RPMI7951 (cell line): Measurements from ENCODE around the gene EGR1. TPM values are rescaled to one million over a fixed set of nuclear protein-coding genes. Genes with fewer than 3 reads are reported as not detected.

Experiments
- DNase-seq: peaks from one replicate; pipeline ENCODE4 v3.0.0-alpha.2; 2012; ENCODE audit warnings: low read depth
- total RNA-seq: library from RNA; depleted of rRNA; stranded (reverse); fragments of >200 nt; shearing (Covaris generic); gene quantifications from 2 replicates; pipeline ENCODE4 v1.2.3, GENCODE V29; 2014

Gene EGR1
- total RNA-seq, 1 experiment from 2014 or later, result 1.7 TPM

DNA sequence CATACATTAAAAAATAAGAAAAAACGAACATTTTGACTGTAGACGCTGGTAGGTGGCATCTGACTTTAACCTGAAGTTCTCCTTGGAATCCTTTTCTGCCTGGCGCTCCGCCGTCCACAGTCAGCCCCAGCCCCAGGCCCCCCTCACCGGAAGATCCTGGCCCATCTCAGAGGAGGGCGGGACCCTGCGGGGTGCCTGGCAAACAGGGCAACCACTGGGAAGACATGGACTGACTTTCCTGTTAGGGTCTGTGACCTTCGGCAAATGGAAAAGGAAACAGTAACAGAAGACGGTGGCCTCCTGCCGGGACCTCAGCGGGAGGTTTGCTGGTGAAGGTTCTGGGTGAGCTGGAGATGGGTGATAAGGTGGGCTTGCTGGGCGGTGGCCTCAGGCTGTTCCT is 11.7 kb upstream of the EGR1 start:
- no peak for DNase-seq

DNA sequence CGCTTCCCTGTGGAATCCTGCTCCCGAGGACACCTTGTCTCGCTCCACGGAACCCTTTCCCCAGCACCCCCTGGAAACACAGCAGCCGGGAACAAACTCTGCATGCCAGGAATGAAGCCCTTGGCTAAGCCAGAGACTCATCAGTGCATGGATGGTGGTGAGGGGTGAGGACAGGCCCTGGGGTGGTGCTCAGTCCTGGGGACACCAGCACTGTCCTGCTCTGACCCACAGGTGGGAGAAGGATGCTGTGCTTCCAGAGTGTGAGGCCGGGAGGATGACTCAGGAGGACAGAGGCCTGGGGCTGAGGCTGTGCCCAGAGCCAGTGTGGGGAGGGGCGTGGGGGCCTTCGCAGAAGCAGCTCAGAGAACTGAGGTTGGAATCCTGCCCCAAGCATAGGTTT is 11.2 kb upstream of the EGR1 start:
- DNase-seq, result no peak

DNA sequence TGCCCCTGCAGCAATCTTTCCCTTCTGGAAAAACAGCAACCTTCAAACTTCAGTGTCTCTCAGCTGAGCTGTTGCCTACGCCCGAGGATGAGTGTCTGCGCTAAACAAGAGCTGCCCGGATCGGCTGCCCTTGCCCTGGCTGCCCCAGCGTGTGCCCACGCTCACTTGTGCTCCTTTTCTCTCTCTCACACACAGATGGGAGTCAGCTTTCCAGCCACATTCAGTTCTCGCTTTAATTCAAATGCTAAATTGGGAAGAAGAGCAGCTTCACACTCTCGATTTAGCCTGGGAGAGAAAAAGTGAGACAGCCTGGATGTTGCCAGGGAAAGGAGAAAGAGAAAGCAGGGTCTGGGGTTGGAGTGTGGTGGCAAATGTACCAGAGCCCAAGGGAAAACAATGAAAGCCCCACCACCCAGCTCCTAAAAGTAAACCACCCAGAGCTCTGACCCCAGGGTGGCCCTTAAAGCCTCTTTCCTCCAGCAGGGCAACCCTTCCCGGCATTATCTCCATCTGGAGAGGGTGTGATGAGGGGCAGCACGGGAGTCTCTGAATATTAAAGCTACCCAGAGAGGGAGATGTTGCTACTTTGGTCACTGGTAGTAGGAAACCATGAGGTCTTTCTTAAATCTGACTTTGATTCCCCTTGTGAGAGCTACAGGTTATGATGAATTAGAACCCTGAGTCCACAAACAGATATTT is 9.9 kb upstream of the EGR1 start:
- no peak for DNase-seq

DNA sequence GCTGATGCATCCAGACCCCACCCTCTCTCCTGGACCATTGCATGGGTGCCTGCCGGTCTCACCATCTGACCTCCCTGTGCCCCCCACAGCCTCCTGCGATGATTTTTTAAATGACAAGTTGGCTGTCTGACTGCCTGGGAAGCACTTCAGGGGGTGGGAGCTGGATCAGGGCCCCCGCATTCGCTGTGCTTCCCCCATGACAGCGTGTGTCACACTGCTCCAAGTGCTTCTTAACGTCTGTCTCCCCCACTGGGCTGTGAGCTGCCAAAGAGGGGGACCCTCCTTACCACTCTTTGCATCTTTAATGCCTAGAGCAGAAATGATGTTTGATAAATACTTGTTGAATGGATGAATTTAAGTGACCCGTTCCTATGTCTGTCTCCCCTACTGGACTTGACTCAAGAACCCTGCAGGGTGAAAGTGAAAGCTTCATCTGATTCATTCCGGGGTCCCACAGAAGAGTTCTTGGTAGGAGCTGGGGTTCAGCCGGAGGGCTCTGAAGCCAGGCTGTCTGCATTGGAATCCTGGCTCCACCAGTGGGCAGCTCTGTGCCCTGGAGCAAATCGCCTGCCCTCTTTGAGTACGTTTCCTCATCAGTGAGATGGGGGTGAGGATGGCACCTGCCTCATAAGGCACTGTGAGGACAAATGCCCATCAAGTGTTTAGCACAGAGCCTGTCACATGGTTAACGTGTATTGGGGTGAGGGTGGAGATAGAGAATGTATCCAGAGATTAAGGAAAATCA is 7.6 kb upstream of the EGR1 start:
- no peak for DNase-seq

DNA sequence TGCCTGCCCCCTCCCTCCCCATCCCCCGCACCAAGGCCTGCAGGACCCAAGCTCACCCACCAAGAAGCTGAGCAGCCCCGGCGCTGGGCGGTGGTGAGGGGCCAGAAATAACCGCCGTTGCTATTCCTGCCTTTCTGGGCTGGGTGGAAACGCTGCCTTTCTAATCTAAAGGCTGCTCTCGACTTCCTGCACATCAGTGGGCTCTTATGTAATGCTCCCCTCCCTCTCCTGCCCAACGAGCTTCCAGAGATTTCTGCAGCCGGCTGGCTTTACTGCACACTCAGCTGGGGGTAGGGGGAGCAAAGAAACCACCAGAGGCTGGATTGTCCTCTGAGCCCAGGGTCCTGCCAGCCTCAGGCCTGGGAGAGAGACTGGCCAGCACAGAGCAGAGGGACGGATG is 6.9 kb upstream of the EGR1 start:
- no peak for DNase-seq

DNA sequence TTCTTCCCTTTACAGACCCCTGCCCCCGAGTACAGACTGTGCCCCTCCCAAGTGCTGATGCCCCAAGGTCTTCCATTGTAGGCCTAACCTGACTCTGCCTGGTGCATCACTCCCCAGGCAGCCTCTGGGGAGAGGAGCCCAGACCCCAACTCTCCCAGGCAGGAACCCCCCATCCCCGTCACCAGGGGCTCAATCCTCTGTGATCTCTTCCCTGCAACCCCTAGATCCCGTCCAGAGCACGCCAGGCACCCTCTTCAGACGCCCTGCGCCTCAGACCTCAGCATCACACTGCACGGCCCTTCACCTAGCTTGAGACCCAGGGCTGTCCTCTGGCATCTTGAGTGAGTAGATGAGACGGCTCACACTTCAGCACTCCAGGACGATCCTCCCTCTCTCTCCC is 6.4 kb upstream of the EGR1 start:
- no peak for DNase-seq

DNA sequence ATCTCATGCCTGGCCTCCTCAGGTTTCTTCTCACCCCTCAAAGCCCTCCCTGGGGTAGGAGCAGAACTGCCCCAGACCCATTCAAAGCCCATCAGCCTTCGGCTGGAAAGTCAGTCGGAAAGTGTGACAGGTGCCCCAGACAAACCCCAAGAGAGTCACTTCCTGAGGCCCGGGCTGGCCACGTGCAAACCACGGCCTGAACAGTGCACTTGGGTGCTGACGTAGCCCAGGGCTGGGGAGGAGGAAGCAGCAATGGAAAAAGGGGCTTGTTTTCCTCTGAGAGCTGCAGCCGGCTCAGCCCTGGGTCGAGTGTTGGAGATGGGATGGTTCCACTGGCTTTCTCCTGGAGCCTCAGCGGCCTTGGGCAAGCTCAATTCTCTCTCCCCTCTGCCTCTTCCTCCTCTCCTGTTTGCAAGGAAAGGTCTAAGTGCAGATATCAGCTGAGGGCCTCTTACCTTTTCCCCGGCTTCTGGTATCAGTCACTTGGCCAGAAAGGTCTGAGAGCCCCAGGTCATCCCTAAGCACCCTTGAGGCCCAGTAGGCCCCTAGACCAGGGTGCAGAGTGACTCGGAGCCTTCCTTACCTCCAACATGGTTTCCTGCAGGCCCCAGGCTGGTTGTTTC is 5.9 kb upstream of the EGR1 start:
- DNase-seq, result no peak

DNA sequence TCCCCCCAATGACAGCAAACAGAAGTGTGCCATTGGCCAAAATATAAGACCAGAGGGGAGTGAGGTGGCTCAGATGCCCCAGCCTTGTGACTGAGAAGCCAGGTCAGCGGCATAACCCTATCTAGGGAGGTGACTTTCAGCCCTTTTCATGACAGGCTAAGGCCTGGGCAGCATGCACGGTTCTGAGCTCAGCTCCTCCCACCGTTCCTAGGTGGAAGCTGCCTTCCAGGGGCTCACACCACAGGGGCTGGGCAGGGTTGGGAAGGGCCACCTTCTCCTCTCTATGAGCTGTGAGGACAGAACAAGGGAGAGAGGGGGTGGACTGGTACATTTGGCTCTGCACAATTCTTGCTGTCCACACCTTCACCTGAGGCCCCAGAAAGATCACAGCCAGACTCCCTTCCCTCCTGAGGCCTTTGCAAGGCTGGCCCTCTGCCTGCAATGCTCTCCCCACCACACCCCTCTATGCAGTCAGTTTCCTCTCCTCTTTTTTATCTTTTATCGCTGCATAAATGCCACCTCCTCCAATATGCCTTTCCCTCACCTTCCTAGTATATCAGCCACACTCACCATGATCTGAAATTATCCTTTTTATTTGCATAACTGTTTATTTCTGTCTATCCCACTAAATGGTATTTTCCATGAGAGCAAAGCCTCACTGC is 5.1 kb upstream of the EGR1 start:
- no peak for DNase-seq

DNA sequence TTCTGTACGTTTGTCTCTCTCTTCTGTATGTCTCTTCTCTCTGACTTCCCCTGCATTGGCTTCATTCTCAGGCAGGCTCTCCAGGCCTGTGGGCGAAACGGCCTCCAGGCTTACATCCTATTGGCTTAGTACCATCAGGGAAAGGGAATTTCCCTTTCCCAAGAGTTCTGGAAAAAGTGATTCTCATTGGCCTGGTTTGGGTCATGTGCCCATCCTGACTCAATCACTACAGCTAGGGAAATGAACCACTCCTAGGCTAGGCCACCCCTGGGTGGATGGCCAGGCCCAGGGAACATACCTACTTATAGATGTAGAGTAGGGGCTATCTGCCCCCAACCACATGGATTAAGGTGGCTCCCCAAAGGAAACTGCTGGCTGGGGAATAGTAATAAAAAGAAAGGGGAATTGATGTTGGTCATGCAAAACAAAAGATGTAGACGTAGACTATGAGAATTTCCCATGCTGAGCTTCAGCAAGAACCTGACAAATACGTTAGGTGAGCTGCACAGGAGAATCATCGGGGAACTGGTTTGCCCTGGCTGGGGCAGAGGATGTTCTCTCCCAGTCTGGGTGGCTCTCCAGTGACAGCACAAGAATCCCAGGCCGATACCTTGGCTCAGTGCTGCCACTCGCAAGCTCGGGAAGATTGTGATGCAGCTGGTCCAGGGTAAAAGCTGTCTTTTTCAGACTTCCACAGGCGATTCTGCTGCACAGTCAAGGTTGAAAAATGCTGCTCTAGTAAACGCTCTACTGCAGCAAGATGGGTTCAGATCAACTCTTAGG is 3.7 kb upstream of the EGR1 start:
- DNase-seq, result peak; percentile 85

DNA sequence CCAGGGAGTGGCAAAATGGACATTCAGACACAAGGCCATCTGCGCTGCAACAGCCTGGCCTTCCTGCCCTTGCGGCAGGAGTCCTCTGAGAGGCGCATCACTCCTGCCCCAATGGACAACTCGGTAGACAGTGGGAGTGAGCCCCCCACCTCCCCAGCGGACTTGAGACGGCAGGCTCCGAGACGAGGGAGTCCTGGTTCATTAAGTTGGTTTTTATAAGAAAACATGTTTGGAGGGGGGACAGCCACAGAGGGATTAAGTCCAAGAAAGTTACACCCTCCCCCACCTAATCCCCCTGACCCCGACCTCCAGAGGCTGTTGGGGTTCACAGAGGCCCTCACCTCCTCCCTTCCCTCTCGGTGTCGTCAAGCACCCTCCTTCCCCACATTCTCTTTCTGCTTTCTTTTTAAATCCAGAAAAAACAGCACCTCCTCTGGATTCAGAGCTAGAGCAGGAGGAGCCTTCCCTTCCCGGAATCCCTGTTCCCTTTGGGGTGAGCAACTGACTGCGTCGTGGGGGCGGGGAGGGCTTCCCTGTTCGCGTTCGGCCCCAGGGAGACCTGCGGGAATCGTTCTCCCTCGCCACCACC is 1.8 kb upstream of the EGR1 start:
- peak; percentile 19 for DNase-seq

DNA sequence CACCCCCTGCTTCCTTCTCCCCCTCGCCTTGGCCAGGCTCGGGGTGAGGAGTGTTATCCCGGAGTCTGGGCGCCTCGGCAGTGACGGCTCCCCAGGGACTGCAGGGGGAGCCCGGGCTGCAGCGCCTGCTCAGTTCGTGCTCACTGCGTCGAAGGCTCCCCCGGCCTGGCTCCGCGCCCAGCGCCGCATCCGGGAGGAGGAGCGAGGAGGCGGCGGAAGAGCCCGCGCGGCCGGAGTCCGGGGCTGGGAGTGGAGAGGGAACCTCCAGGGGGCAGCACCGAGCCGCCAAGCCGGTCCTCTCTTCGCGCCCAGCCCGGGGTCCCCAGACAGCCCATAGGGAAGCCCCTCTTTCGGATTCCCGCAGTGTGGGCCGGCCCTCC is 1.3 kb upstream of the EGR1 start:
- peak; percentile 91 for DNase-seq

DNA sequence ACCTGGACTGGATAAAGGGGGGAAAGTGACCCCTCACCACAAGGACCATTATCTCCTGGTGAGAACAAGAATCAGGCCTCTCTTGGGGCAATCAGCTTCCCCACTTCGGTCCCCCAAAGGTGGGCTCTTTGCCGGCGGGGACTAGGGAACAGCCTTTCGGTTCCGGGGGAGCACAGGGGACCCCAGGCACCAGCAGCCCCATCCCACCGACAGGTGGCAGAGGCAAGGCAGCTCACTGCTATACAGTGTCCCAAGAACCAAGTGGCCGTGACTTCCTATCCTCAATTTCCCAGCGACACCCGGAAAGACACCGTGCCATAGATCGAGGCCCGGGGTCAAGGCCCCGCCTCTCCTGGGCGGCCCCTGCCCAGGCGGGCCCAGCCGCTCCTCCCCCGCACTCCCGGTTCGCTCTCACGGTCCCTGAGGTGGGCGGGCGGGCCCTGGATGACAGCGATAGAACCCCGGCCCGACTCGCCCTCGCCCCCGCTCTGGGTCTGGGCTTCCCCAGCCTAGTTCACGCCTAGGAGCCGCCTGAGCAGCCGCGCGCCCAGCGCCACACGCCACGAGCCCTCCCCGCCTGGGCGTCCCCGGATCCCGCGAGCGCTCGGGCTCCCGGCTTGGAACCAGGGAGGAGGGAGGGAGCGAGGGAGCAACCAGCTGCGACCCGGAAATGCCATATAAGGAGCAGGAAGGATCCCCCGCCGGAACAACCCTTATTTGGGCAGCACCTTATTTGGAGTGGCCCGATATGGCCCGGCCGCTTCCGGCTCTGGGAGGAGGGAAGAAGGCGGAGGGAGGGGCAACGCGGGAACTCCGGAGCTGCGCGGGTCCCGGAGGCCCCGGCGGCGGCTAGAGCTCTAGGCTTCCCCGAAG is 655 bp upstream of the EGR1 start:
- peak; percentile 97 for DNase-seq

DNA sequence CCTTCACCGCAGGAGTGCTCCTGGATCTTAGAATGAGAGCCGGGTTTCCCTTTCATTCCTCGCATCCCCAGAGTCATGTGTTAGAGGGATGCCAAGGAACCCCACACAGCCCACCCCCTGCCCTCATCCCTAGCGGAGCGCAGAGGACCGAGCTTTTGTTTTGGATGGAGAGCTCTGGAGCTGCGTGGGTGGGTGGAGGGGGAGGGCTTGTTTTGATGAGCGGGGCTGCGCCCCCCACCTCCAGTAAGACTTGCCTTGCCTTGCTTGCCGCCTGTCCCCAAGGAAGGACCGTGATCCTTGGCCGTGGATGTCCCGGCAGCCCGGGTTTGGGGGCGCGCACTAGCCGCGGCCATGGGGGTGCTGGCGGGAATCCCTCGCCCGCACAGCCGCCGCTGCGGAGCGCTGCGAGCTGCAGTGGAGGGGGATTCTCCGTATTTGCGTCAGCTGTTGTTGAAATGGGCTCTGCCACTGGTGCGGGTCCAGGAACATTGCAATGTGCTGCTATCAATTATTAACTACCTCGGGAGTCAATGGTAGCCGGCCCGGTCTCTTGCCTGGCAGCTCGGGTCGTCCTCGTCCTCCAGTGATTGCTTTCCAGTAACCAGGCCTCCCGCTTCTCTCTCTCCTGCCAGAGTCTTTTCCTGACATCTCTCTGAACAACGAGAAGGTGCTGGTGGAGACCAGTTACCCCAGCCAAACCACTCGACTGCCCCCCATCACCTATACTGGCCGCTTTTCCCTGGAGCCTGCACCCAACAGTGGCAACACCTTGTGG is 1.0 kb downstream of the EGR1 start:
- peak; percentile 32 for DNase-seq

DNA sequence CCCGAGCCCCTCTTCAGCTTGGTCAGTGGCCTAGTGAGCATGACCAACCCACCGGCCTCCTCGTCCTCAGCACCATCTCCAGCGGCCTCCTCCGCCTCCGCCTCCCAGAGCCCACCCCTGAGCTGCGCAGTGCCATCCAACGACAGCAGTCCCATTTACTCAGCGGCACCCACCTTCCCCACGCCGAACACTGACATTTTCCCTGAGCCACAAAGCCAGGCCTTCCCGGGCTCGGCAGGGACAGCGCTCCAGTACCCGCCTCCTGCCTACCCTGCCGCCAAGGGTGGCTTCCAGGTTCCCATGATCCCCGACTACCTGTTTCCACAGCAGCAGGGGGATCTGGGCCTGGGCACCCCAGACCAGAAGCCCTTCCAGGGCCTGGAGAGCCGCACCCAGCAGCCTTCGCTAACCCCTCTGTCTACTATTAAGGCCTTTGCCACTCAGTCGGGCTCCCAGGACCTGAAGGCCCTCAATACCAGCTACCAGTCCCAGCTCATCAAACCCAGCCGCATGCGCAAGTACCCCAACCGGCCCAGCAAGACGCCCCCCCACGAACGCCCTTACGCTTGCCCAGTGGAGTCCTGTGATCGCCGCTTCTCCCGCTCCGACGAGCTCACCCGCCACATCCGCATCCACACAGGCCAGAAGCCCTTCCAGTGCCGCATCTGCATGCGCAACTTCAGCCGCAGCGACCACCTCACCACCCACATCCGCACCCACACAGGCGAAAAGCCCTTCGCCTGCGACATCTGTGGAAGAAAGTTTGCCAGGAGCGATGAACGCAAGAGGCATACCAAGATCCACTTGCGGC is 1.8 kb downstream of the EGR1 start:
- peak; percentile 48 for DNase-seq

DNA sequence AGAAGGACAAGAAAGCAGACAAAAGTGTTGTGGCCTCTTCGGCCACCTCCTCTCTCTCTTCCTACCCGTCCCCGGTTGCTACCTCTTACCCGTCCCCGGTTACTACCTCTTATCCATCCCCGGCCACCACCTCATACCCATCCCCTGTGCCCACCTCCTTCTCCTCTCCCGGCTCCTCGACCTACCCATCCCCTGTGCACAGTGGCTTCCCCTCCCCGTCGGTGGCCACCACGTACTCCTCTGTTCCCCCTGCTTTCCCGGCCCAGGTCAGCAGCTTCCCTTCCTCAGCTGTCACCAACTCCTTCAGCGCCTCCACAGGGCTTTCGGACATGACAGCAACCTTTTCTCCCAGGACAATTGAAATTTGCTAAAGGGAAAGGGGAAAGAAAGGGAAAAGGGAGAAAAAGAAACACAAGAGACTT is 2.4 kb downstream of the EGR1 start:
- DNase-seq, result peak; percentile 51

DNA sequence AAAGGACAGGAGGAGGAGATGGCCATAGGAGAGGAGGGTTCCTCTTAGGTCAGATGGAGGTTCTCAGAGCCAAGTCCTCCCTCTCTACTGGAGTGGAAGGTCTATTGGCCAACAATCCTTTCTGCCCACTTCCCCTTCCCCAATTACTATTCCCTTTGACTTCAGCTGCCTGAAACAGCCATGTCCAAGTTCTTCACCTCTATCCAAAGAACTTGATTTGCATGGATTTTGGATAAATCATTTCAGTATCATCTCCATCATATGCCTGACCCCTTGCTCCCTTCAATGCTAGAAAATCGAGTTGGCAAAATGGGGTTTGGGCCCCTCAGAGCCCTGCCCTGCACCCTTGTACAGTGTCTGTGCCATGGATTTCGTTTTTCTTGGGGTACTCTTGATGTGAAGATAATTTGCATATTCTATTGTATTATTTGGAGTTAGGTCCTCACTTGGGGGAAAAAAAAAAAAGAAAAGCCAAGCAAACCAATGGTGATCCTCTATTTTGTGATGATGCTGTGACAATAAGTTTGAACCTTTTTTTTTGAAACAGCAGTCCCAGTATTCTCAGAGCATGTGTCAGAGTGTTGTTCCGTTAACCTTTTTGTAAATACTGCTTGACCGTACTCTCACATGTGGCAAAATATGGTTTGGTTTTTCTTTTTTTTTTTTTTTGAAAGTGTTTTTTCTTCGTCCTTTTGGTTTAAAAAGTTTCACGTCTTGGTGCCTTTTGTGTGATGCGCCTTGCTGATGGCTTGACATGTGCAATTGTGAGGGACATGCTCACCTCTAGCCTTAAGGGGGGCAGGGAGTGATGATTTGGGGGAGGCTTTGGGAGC is 3.1 kb downstream of the EGR1 start:
- DNase-seq, result peak; percentile 48

DNA sequence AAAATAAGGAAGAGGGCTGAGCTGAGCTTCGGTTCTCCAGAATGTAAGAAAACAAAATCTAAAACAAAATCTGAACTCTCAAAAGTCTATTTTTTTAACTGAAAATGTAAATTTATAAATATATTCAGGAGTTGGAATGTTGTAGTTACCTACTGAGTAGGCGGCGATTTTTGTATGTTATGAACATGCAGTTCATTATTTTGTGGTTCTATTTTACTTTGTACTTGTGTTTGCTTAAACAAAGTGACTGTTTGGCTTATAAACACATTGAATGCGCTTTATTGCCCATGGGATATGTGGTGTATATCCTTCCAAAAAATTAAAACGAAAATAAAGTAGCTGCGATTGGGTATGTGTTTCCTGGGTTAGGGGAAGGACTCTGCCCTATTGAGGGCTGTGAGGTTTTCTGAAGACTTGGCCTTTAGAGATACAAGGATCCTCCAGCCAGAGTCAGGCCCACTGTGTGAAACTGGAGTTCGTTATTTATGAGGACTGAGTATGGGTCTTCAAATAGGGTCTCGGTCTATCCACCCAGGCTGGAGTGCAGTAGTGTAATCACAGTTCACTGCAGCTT is 3.8 kb downstream of the EGR1 start:
- no peak for DNase-seq
